Measurements from ENCODE around the gene ENAH.

ENAH gene

DNA sequence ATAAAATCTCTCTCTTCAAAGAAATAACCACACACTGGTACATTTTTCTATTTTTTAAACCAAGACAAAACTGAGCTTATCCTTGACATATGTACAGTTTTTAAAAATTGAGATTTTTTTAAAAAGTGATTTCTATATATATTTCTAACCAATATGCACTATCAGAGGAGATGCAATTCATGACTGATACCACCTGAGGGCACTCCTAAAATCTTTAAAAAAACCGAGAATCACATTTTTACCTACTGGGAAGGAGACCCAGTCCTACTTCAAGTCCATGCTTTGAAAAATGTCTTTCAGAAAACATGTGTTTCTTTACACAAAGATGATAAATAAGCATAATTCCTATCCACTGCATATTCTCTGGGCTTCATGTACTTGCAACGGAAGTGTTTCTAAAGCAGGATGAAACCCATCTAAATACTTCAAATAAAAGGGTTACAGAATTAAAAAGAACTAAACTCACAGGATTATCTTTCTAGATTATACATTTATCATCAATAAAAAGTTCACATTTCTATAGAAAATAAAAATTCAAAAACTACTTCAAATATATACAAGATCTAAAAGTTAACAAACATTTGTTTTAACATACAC is 98.6 kb downstream of the ENAH start:
- no peak for DNase-seq

DNA sequence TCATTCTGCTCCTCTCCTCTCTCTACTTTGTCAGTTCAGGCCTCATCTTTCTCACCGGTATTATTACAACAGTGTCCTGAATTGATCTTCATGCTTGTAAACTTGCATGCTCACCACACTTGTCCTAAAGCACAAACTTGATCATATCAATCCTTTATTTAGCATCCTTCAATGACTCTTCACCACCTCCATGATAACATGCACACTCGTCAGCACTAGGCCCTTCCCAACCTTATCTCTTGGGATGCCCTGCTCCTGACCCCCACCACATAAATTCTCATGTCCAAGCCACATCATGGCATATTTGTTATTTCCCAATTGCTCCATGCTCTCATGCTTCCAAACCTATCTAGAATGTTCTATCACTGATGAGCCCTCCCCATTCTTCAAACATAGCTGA is 103.1 kb downstream of the ENAH start:
- DNase-seq = no peak

DNA sequence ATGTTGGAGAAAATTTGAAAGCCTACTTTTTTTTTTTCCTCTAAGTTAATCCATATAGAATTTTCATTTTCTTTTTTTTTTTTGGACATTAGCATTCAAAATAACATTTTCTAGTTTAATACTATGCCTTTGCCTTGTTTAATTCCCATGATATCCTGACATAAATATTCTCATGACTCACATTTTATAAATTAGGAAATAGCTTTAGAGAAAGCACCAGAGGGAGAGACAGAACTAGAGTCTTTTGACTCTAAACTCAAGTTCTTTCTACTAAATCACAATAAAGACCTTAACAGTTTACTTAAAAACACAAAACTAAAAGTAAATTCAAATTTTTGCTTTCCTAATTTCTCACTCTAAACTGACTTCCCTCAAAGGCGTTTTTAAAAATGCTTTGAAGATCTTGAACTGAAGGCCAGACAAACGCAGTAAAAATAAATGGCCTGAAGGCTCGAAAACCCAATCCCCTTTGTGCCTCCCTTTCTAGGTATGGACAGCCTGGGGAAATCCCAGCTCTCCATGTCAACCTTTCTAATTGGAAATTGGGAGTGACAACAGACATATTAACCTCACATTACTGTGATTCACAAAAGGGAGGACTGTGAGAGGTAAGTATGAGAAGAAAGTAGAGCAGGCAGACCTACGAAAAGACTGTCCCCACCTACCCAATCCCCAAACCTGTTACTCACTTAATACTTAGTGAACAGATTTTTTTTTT is 104.6 kb downstream of the ENAH start:
- no peak for DNase-seq

DNA sequence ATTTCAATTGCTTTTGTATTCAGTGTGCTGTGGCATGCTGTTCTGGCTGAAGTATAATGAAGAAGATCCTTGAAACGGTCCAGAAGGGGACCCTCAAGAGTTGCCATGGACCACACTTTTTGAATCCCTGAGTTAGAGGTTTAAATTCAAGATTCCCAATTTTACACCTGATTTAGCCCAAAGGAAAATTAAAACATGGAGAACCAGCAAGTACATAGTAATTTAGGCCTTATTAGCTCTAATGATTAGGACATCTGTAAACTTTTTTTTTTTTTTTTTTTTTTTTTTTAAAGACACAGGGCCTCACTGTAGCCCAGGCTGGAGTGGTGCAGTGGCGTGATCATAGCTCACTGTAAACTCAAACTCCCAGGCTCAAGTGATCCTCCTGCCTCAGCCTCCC is 107.3 kb downstream of the ENAH start:
- no peak for DNase-seq

DNA sequence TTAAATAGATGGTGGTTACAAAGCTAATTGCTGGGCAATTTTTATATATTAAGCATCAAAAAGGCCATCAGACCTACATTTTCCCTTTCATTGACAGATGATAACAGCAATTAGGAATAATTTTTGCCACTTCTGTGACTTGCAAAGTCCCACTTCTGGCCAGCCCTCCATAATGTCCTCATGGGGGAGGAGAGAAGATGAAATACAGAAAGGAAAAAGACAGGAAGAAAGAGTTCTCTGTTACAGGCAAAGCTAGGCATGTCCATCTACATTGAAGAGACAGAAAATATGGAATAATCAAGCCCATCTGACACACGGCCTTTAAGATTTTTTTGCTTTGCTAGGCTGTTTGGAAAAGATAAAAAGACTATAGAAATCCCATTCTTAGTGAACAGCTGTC is 108.0 kb downstream of the ENAH start:
- no peak for DNase-seq

DNA sequence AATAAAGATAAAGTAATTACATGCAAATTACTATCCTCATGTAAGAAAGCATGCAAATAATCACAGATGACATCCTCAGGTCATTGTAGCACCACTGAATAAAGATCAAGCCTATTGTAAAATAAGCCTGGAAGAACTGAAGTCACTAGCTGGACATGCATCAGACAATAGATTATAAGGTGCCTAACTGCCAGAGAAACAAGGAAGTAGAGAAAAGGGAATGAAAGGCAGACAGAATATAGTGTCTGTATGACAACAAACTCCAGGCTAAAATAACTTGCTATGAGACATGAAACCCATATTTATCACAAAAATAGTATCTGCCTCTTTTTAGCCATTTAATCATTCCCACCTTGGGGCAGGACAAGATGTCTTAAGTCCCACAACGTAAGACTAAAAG is 108.7 kb downstream of the ENAH start:
- no peak for DNase-seq

DNA sequence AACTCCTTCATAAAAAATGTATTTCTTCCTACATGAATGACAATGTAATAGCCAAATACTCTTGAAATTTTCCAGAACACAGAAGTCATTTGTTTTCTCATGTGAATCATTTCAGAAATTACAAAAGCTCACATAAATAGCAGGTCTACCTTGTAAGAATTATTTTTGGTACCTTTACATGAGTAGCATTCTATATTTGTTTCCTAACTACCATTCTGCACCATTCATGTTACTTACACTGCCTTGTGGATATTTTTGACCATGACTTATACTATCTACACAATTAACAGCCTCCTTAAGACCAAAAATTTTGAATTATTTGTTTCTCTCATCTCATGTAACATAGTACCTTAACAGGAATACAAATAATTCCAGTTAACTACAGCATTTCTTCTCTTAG is 109.6 kb downstream of the ENAH start:
- DNase-seq = no peak

DNA sequence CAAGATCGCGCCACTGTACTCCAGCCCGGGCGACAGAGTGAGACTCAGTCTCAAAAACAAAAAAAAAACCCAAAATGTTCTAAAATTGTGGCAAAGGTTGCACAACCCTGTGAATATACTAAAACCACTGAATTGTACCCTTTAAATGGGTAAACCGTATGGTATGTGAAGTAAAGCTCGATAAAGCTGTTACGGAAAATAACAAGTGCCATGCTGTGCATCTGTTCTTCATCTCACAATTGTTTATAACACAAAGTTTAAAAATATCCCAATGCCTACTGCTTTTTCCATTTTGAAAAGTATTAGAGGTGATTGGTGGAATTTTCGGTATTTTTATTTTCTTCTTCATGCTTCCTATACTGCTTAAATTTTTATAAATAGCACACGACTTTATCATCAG is 111.5 kb downstream of the ENAH start:
- no peak for DNase-seq

DNA sequence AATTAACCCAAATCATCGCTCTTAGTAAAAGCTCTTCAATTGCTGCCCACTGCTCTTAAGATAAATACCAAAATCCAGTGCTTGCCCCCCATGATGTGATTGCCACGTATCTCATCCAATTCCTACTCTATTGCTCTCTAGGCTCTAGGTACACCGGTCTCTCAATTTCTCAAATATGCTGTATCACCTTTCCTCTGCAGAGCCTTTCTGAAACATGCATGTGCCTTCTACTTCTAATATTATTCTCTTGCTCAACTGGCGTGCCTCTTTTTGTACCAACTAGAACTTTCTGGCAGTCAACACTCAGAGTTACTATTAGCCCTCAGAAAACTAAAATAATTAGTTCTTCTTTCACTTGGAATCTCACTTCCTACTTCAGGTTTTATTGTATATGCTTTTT is 113.3 kb downstream of the ENAH start:
- no peak for DNase-seq

DNA sequence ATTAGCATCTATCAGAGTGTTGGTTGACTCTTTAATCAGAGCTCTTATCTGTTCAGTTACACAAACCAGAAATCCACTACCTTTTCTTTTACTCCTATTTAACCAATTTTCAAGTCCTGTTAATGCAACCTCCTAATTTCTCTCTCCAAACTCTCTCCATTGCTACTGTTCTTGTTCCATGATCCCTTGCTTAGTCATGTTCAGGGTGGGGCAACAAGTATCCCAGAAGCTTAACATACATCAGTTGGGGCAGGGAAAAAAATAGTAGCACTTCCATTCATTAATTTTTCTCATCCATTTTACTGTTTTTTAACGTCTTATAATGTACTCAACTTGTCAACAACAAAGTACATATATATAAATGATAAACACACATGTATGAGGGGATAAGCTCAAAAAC is 113.9 kb downstream of the ENAH start:
- no peak for DNase-seq

DNA sequence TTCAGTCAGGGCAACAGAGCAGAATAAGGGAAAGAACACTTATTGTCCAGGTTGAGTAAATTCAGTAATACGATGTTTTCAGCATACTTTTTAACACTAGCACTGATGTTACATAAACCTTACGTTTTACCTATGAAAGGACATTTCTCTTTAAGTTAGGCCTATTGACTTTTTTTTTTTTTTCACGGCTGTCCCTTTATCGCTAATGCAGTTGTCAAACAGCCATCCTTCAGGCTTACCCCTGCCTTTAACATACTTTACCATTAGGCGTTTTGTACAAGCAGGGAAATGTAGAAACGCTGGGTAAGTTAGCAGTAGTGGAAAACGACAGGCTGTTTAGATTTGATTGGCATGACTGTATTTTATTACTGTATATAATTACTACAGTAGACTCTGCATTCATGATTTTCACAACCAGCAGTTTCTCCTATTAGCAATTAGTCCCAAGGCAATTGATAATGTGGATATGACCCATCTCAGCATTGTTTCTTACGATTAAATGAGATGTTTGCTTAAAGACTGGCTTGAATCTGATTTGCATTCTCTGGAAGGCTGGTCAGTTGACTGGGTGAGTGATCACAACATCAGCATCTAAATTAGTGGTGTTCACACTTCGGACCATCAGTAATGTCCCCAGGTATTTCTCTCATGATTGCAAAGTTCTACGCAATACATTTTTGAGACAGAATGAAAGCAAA is 115.2 kb downstream of the ENAH start:
- DNase-seq = no peak

DNA sequence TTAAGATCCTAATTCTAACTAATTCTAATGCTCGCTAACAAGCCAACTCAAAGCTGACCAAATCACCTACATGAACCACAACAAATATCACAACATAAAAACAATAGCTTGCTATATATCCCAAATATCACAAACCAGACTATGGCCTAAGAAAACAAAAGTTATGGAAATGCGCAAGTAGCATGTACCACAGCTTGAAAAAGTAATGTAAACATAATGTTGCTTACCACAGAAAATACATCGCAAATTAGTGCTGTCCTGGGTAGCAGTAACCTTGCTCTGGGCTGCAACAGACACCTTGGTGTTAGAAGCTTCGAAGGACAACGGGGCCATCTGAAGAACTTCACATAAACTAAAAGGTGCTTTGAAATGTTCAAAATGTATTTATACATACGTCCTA is 117.6 kb downstream of the ENAH start:
- DNase-seq = no peak

DNA sequence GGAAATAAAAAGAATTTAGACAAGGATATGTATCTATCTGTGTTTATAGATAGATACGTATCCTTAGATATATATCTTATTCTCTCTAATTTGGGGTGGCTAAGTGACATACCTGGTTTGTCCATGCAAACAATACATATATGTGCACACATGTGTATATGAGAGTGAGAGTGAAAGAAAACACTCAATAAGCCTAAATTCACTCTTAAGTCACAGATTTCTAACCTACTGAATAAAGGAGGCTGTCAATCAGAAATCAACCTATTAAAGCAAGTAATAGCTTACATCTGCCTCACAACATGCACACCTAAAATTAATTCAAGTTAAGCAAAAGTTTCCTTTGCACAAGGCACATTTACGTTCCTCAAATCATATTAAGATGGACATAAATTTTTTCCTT is 118.2 kb downstream of the ENAH start:
- no peak for DNase-seq

DNA sequence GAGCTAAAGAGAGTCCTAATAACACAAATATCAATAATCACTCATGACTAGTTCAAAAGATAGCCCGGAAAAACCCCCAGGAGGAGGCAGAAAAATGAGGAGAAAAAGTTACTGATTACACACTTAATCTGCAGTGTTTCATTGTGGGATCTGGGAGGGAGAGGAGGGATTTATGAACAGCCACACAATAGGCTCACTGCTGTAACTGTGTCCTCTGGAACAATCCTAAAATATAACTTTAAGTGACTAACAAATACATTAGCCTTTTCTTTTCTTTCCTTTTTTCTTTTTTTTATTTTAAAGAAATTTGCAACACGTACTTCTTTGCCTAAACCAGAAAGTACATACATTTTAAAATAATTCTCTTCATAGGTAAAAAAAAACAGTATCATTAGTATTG is 118.8 kb downstream of the ENAH start:
- DNase-seq = no peak

DNA sequence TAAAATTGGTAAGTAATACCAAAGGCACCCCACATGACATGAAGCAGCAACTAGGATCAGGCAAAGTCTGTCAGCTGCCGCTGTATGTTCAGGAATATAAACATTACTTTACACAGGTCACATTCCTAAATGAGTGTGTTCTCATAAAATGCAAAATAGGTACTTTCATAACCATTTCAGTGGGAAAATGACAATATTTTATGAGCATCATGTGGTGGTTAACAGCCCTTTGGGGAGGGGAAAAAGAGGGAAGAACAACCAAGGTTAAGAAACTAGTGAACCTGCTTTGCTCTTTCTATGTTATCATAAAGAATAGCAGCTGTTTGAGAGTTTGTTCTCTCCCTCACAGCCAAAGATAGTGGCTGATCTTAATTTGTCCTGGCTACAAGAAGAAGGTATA is 119.7 kb downstream of the ENAH start:
- DNase-seq = no peak

DNA sequence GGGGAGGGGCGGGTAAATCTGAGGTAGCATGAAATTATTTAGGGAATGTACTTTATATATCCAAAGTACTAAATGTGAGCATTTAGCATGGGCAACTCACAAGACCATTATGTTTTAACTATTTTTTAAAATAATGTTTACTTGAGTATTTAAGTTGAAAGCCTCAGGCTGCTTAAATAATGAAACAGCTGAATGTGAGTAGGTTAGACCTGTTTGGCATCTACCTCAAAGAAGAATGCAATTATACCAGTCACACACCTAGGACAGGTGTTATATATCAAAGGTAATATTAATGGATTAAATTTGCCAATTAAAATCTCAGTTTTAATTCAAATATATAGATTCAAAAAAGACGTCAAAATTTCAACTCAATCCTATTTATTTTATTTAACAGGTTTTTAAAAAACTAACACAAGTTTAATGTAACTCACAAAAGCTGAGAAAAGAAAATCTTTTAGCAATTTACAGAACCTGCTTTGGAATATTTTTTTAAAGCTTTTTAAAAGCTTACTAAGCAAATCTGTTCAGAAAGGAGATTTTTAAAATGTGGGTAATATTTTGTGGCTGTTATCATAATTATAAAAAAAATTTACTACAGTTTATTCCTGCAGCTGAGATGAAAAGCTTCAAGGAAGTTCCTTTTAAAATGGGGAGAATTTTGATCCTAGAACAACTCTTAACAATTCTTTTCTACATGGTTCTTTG is 120.5 kb downstream of the ENAH start:
- DNase-seq = no peak

DNA sequence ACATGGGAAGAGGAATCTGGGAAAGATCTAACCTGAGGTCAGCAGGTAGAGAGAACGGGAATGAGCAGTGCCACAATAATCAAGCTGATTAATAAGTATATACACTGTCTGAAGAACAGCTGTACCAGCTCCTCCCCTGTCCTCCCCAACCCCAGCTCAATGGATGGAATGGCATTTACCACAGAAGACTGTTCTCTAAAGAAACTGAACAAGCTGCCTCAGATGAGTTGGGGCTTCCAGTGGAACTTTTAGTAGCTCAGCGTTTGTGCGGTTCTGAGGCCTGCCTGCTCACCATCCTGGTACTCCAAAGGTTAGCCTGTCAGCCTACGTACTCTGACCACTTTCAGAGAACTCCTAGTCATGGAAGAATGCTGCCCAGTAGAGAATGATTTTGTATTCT is 123.2 kb downstream of the ENAH start:
- no peak for DNase-seq

DNA sequence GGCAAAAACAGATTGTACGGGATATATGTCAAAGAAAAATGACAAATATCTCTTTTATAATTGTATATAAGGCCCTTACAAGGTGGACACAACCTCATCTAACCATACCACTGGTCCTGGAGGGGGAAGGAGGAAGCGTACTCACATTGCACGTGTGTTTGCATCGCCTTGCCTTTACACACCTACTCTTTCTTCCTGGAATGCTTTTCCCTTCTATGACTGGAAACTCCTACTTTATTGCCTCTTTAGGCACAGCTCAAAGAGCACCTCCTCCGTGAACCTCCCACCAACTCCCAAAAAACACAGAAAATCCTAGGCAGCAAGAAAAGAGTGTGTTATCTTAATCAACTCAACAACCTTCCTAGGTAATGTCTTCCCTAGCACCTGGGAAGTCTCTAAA is 125.3 kb downstream of the ENAH start:
- DNase-seq = no peak

DNA sequence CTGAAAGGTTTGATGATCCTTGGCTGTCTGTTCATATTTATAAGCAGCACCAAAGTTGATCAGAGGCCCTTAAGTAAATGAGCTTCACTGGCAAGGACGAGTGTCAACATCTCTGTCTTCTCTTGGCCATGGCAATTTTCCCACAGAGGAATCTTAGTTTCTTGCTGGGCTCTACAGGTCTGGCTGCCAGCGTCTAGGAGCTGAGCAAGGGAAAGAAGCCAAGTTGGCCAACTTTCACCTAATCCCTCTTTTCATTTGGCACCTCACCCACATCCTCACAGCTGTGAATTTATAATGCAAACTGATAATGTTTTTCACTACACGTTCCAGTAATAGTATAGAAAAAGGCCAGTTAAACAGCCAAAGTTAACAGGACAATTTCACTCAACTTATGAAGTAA is 126.0 kb downstream of the ENAH start:
- DNase-seq = no peak

DNA sequence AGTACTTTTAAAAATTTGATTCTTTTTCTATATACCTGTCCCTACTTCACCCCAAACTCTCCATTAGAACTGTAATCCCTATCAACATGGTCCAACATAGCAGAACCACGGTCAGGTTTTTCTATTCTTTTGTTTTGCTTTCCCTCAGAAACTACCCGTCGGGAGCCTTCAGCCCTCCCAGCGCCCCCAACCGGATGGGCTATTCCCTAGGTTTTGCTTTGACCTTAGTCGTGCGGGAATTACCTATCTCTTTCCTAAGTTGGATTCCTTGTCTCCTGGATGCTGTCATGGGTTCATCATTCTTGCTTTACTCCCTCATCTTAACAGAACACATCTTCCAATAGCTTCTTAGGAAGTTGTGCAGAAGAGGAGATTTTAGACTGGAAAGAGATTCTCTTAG is 127.5 kb downstream of the ENAH start:
- no peak for DNase-seq

DNA sequence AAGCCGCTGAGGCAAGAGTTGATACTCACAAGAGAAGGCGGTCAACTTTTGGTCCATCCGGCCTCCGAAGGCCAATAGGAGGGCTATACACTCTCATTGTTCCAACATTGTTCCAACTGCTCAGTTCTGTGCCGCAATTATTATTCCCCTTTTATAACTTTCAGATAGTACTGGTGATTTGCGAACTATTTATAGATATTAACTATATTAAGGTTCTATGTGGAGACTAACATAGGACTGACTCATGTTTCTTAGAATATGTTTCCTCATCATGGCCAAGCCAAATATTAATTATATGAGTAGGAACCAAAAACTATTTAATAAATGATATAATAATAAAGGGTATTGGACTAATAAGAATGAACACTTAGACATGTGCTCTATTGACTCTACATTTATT is 128.4 kb downstream of the ENAH start:
- DNase-seq = no peak

DNA sequence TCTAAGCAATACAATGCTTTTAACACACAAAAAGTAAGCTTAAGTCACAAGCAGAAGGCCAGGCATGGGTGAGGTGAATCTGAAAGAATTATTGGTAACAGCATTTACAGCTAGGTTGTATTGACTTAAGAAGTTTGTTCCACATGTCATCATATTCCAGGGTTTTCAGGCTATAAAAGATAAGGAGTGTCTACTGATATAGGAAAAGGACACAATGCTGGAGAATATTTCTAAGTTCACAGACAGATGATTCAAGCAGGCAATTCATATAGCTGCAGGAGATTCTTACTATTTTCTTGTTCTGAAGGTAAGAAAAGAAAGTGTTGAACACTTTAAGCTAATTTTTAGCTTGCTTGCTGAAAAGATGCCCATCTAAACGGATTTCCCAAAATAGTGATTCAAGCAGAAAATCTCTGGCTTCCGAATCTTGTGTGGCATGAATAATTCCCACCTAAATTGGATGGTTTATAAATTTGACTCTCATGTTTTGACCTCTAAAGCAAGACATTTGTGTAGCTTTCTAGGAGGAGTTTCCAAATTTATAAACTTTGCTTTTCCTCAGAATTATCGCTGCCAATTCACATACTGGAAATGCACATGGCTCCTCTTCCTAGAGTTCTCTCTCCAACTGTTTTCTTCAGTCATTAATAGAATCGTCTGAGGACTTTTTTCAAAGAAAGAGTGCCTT is 129.5 kb downstream of the ENAH start:
- DNase-seq = no peak

DNA sequence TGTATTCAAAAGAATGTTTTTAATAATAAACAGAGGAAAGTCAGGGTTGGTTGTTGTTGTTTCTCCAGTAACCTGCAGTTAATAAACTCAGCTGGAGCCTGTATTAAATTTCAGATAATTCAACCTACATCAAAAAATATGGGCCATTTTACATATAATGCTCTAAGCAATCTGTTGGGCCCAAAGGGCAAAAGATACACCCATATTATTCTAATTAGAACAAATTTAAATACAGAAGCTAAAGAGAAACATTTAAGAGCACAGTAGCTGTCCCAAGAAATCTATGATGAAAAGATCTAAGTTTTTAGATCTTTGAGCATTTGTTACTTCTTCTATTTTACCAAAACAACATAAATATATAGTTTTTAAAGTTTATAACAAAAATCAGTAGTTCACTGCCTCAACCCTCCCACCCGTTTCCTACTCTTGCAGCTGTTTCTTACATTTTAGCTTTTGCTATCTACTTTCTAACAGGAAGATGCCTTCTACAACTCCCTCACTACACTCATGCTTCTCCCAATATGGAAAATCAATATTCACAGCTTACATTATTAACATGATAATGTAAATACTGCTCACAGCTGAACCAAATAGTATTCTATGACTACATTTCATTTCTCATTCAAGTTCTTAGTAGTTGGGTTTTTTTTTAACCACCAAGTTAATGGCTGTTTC is 130.2 kb downstream of the ENAH start:
- no peak for DNase-seq
